Measurements from ENCODE around the gene DMPK.

DMPK gene

DNA sequence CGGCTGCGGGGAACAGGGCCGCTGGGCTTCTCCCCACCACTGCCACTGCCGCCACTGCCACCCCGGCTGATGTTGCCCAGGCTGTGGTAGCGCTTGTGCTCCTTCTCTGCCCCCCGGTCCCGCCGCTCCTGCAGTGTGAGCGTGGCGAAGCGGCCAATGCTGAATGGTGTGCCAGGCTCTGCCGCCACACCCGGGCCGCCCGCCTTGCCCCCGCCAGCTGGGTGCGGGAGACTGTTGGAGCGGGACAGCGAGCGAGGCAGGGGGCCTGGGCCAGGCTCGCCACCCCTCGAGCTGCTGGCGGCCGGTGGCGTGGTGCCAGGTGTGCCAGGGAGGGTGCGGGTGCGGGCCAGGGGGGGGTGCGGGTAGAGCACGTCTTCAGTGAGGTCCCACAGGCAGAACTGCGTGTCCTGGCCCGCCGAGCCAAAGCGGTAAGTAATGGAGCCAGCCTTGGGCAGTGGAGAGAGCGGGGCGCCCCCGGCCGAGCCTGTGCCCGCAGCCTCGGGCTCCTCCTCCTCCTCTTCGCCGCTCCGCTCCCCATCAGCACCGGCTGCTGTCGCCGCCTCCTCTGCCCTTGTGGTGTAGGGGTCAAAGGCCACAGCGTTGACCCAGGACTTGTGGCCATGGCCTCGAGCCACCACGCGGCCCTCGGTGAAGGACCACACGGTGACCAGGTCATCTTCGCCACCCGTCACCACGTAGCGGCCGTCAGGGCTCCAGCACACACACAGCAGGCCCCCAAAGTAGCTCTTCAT, 3.7 kb upstream of the DMPK start:
- no peak for DNase-seq

DNA sequence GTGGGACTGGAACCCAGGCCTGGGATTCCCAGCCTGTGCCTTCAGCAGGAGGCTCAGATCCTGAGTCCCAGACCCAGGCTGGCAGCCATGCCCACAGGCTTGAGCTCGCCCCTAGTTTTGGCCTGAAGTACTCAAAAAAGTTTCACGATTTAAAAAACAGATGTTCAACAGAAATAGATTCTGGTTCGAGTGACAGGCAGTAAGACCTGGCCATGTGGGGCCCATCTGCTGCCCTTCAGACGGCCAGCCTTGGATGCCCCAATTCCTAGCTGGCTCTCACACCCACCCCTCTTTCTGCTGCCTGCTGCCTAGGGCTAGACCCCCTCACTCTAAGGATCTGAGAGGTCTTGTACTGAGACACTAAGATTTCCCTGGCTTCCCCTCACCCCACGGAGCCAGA, 2.8 kb upstream of the DMPK start:
- no peak for DNase-seq

DNA sequence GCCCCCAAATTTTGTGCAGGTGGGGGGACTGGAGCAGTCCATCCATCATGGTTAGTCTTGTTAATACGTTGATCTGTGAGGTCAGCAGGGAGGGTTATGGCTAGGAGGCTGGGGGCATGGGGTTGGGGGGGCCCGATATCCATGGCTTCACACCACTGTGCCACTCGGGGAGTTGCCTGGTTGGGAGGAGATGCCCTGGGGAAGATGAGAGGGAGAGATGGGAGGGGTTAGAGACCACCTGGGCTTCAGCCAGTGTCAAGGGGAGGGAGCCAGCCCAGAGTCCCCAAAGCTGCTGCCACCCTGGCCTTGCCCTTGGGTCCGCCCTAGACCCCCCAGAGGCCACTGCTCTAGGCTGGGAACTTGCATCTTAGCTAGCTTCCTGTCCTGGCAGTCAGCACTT, 1.8 kb upstream of the DMPK start:
- DNase-seq: no peak

DNA sequence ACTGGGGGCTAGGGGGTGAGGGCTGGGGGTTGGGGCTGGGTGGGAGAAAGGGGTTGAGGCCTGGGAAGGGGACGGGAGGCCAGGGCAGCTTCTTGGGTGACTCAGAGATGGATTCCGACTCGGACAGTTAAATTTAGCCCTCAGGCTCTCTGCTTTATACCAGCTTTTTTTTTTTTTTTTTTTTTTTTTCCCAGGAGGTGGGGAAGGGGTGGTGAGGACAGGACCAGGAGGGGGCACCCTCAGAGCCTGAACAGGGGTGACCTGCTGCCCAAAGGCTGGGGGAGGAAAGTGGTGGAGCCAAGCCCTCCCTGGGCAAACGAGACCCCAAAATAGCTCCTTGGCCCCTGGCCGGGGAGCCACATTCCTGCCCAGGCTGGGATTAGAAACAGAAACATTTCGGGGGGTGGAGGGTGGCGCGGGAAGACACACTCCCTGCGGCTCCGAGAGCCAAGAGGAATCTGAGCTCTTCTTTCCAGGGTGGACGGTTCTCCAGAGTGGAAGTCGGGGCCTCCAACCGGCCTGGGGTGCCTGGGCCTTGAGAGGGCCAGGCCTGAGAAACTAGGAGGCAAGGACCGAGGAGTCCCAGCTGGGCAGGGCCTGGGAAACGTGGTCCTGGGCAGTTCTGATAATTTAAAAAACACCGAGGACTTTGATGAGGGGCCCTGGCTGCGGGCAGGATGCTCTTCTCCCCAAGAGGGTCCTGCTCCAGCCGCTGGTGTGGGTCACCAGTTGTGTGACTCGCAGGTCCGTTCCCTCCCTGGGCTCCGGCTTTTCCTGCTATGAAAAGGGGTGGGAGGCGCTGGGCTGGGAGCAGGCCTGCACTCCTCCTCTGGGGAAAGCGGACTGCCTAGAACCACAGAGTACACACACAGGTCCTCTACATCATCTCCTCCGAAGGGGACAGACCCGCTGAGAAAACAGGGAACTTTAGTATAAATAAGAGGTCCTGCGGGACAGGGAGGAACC, 813 bp upstream of the DMPK start:
- no peak for DNase-seq

DNA sequence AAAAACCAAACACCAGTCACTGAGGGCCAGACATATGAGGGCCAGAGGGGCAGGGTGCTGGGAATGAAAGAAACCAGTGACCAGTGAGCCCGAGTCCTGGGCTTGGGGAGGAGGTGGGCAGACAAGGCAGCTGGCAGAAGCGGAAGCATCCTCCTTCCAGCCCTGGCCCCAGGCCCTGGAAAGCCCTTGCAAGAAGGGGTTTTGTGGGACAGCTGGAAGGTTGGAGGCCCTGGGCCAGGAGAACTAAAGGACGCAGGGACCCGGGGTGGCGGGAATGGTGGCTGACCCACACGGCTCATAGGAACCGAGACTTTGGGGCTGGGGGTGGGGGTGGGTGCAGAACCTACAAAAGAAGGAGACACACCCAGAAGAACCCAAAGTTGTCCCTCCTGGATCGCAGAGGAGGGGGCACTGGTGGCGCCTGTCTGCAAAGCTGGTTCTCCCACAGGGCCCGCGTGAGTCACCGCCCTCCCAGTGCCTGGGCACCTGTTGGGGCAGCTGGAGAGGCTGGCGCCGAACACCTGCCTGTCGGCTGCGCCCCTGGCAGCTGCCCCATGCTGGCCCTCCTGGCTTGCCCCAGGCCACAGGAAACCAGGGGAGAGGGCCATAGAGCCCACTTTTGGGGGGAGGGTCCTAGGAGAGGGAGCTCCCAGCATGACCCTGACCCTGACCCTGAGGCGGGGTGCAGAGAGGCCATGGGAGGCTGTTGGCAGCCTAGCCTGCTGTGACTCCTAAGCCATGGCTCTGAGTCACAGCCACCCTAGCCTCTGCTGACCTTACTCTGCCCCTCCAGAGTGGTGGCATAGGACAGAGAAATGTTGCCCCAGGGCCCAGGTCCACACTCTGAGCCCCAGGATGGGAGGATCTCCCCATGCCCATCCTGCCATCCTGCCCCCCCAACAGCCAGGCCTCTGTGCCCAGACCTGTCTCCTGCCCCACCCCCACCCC, 802 bp downstream of the DMPK start:
- no peak for DNase-seq

- DNase-seq: no peak
These were observed 1.7 kb downstream of the DMPK start for GRCh38 chr19:45780448-45781213.

DNA sequence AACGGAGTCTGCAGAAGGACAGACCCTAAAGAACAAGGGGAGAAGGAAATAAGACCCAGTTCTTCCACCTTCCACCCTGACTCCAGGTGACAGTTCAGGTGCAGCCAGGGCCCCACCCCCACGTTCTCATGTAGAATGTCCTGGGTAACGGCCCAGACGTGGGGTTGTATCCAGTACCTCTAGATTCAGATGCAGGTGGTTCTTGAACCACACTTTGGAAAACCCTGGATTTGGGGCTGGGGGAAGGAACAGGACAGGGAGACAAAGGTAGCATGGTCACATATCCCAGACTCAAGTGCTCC, 2.2 kb downstream of the DMPK start:
- DNase-seq: no peak

GRCh38 chr19:45779231-45780145, 2.8 kb downstream of the DMPK start:
- peak; percentile 76 for DNase-seq

DNA sequence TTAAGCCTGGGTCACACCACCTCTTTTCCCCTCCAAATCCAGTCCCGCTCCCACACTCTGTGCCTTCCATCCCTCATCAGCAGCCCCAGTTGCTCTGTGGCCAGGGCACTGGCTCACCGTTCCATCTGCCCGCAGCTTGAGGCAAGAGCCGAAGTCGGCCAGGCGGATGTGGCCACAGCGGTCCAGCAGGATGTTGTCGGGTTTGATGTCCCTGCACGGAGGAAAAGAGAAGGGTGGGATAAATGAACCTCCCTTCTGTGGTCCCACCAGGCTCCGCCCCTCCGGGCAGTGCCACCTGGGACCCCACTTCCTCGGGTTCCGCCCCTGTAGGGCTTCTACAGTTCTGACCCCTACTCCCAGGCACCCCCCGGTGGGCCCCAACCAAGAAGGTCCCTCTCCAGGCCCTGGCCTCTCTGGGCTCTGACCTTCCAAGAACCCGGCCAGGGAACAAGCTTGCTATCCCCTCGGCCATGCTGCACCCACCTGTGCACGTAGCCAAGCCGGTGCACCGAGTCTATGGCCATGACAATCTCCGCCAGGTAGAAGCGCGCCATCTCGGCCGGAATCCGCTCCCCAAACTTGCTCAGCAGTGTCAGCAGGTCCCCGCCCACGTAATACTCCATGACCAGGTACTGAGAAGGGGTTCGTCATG, 4.2 kb downstream of the DMPK start:
- DNase-seq: no peak

GRCh38 chr19:45777395-45777961, 4.8 kb downstream of the DMPK start:
- no peak for DNase-seq

- DNase-seq: no peak
These were observed 7.5 kb downstream of the DMPK start for GRCh38 chr19:45774765-45775164.

- DNase-seq: no peak
These were observed 8.9 kb downstream of the DMPK start for GRCh38 chr19:45773384-45773783.

DNA sequence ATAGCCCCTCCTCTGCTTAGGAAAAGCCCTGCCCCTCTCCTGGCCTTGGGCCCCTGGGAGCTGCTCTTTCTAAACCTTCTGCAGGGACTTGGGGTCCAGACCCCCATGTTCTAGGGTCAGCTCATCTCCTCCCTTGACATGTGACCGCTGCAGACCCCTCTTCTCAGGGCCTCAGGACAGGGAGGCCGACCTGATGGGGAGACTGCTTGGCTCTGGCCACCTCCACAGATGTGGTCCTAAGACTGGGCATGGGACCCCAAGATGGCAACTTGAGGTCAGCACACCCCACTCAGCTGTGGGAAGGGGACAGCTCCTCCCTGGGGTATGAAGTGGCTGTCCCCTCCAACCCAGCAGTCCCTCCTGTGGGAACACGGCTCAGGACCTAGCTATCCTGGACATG, 9.4 kb downstream of the DMPK start:
- no peak for DNase-seq

DNA sequence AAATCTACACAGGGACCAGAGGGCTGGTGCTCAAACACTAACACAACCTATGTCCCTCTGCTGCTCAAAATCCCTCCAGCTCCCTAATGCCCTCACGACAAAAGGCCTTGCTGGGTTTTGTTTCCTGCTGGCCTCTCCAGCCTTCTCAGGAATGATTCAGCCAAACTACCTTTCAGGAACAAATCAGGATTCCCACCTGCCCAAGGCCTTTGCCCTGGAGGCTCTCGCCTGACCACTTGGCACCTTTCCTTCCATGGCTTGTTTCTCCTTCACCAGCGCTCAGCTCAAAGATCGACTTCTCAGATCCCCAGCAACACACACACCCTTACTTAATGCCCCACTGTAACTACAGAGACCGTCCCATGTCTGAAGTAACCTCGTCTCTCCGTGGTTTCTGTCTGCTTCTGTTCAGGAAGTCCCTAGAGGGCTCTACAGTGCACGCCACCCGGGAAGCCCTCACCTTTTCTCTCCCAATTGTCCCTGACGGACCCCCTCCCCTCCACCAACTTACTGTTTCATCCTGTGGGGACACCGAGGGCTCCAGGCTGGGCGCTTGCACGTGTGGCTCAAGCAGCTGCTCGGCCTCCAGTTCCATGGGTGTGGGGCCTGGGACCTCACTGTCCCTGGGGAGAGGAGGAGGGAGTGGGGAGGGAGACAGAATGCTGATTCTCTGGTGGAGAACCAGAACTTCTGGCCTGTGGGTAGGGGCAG, 10.0 kb downstream of the DMPK start:
- no peak for DNase-seq

DNA sequence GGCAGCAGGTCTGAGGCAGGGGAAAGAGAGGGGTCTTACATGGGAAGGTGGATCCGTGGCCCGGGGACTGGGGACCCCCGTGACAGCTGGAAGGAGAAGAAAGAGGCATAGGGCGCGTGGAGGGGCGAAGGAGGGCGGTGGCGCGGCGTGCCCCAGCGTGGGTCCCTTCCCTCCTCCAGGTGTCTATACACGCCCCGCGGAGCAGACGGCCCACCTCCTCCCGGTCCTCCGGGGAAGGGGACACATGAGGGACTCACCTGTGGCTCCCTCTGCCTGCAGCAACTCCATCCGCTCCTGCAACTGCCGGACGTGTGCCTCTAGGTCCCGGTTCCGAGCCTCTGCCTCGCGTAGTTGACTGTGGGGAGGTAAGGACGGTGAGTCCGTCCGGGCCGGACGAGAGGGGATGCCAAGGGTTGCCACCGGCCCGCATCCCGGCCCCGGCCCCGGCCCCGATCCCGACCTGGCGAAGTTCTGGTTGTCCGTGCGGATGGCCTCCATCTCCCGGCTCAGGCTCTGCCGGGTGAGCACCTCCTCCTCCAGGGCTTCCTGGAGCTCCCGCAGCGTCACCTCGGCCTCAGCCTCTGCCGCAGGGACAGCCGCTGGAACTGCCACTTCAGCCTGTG, 10.9 kb downstream of the DMPK start:
- no peak for DNase-seq

- peak; percentile 87 for DNase-seq
These were observed 11.8 kb downstream of the DMPK start for GRCh38 chr19:45770192-45771101.

- DNase-seq: peak; percentile 57
These were observed 12.5 kb downstream of the DMPK start for GRCh38 chr19:45769821-45770191.

Measured in effector CD8-positive, alpha-beta T cell (primary cell).